ENCODE data around the gene NFATC2.
"Not testable (repeated sequence)": the region's sequence is repeated elsewhere in the genome, so short reads cannot be mapped to it uniquely, and the experiment has no call there.

The NFATC2 gene

GRCh38 chr20:51352791-51353190, 189.7 kb downstream of the NFATC2 start:
- FAIRE-seq, result no peak

GRCh38 chr20:51350941-51351631, 191.4 kb downstream of the NFATC2 start:
- no peak for FAIRE-seq

- no peak for FAIRE-seq
Measured at GRCh38 chr20:51348876-51349275, 193.6 kb downstream of the NFATC2 start.

DNA sequence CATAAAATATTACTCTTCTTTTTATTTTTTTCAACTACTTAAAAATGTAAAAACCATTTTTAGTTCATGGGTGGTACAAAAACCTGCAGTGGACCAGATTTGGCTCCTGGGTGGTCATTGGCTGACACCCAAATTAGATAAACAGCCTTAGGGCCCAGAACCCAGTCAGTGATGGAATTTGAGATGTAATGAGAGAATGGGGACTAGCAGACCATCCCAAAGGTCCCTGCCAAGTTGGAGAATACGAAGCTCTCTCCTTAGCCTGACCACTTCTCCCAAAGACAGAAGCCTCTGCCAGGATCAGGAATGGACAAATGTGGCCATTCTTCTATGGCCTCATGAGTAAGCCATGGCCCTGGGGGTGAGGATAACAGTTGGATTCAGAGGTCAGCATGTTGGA, 194.7 kb downstream of the NFATC2 start:
- no peak for FAIRE-seq

GRCh38 chr20:51346686-51347485, 195.6 kb downstream of the NFATC2 start:
- FAIRE-seq, result no peak

GRCh38 chr20:51345601-51346101, 196.9 kb downstream of the NFATC2 start:
- no peak for FAIRE-seq

- not testable (repeated sequence) for FAIRE-seq
Measured at GRCh38 chr20:51343802-51344201, 198.7 kb downstream of the NFATC2 start.

DNA sequence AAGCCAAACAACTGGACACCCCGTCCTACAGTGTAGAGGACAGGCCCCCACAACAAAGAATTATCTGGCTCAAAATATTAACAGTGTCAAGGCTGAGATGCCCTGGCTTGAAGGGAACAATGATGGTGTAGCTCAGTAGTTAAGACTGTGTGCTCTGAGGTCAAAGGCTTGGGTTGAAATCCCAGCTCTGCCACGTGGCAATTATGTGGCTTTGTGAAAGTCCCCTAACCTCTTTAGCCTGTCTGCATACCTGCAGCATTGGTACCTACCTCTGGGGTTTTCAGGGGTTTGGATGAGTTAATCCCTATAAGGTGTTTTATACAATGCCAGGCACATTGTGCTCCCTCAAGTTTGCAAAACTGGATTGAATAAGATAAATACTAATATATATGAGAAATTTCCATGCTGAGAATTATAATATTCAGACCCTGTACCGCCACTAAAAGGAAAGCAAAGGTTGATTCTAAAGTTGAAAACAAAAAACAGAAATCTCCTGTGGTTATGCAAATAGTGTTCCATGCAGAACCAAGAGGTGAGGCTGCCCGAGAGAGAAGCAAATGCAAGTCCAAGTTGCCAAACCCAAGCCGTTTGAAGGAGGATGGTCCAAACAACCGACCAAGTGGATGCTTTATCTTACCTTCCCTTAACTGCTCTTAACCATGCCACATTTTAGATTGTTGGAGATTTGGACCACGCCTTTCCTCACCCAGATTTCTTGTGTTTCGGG, 199.8 kb downstream of the NFATC2 start:
- no peak for FAIRE-seq

- no peak for FAIRE-seq
Measured at GRCh38 chr20:51341581-51341980, 200.9 kb downstream of the NFATC2 start.

DNA sequence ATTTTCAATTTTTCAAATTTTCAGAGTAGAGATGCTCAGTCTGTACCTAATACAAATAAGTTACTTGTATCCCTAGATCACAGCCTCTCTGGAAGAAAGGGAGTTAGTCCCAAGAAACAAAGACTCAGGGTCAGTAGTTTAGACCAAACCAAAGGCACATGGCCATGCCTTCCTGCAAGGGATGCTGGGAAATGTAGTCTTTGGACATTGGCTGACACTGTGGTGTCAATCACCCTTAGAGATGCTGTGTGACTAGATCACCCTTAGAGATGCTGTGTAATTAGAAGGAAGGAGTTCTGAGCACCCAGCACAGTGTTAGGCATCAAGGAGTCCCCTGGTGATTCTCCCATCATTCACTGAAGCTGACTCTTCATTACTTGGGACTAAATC, 202.1 kb downstream of the NFATC2 start:
- no peak for FAIRE-seq

DNA sequence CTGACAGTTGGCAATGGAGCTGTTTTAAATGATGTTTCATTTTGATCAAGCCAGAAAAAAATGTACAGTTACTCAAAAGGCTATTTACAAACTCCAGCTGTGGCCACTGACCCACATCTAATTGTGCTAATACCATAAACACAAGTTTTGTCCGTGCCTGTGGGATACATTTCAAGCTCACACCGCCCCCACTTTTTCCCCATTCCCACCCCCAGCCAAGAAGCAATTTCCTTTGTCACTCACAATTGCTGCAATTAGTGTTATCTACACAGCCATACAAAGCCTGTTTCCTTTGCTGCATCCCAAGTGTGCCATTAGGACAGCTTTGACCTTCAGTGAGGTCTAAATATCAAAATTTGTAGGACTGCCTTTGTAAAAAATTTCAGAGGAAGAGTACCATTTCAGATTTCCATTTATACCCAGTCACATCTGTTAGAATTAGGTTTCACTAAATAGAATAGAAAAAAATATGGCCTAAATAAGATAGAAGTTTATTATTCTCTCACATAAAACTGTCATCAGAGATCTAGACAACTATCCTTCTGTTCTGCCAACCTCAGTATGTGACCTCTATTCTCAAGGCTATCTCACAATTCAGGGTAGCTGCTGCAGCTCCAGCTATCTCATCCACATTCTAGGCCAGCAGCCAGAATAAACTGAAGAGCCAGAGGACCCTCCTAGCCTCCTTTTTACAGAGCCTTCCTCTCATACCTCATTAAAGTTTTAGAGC, 202.6 kb downstream of the NFATC2 start:
- no peak for FAIRE-seq

- FAIRE-seq, result no peak
Measured at GRCh38 chr20:51338692-51339440, 203.7 kb downstream of the NFATC2 start.

- no peak for FAIRE-seq
Measured at GRCh38 chr20:51337126-51337805, 205.3 kb downstream of the NFATC2 start.
